Upper lobe of left lung (tissue), 6 donors: ENCODE measurements around the gene WDR48. TPM values are rescaled to one million over a fixed set of nuclear protein-coding genes. Genes with fewer than 3 reads are reported as not detected.

Experiments
- ATAC-seq, 2 donors: fragments of 200-7000 bp; cut with Tn5 transposase; one replicate each; pipeline ENCODE4 v1.9.1; 2022; ENCODE audit warnings: mild to moderate bottlenecking in 2 of 2, moderate library complexity in 2 of 2; ENCODE audit not compliant: low FRiP score in 2 of 2
- DNase-seq, 2 donors: peaks; one replicate each; pipeline ENCODE4 v3.0.0-alpha.2; 2019 to 2020
- H3K27ac ChIP-seq, 4 donors: fragments of 200-600 bp; sonication (generic); one replicate each; pipeline ENCODE4 v1.5.1; 2016 to 2019
- H3K27me3 ChIP-seq, 4 donors: fragments of 200-600 bp; sonication (generic); one replicate each; pipeline ENCODE4 v1.5.1; 2017 to 2019
- H3K36me3 ChIP-seq, 4 donors: fragments of 200-600 bp; sonication (generic); one replicate each; pipeline ENCODE4 v1.5.1; 2016 to 2019
- H3K4me1 ChIP-seq, 4 donors: fragments of 200-600 bp; sonication (generic); one replicate each; pipeline ENCODE4 v1.5.1; 2018 to 2019
- H3K4me3 ChIP-seq, 4 donors: fragments of 200-600 bp; sonication (generic); one replicate each; pipeline ENCODE4 v1.5.1; 2017 to 2019; ENCODE audit warnings: mild to moderate bottlenecking in 2 of 4, moderate library complexity in 1 of 4
- H3K9me3 ChIP-seq, 4 donors: fragments of 200-600 bp; sonication (generic); one replicate each; pipeline ENCODE4 v1.5.1; 2018 to 2019
- EP300 ChIP-seq, 4 donors: sonication (generic); formaldehyde crosslinking; IDR thresholded peaks; one replicate each; pipeline ENCODE4 v1.5.1; 2017; ENCODE audit warnings: antibody characterized with exemption in 4 of 4, control low read depth in 2 of 4
- POLR2A ChIP-seq, 4 donors: fragments of 450-650 bp; IDR thresholded peaks; one replicate each; pipeline ENCODE4 v1.5.1; 2016 to 2017; ENCODE audit warnings: antibody characterized with exemption in 4 of 4, mild to moderate bottlenecking in 2 of 4
- POLR2AphosphoS5 ChIP-seq, 2 donors: sonication (generic); formaldehyde crosslinking; IDR thresholded peaks; one replicate each; pipeline ENCODE4 v1.5.1; 2017; ENCODE audit warnings: antibody characterized with exemption in 2 of 2
- WGBS, 2 donors: methylation state at CpG; one replicate each; pipeline ENCODE4 v1.1.5; 2017 to 2018; 5-methylcytosine and 5-hydroxymethylcytosine counted together
- total RNA-seq, 6 donors: library from RNA; depleted of rRNA in 4 of 6; stranded (reverse); fragments of >200 nt in 4 of 6; gene quantifications; one replicate each; pipeline versions ENCODE4 v1.1.0 to v1.2.1, GENCODE V29; 2016 to 2021
- TF ChIP-seq, protein P1 (sequence below), 6 experiments: fragments of 450-650 bp in 4 of 6; fragments of 200-600 bp in 2 of 6; sonication (generic) in 2 of 6; IDR thresholded peaks; one replicate each; pipeline ENCODE4 v1.5.1; 2016 to 2019; ENCODE audit warnings: antibody characterized with exemption in 6 of 6
- donor health status: DM: no; HTN: no; CAD: no; lungs with moderate emphysema.
- donor health status: DM: no; HTN: yes; CAD: no; lungs with severe emphysema.

WDR48 gene
- total RNA-seq: 10 to 100 TPM in 5 of 6 donors, 1 to 10 TPM in 1; 9.7 to 30.2 (median 25.5) TPM

DNA sequence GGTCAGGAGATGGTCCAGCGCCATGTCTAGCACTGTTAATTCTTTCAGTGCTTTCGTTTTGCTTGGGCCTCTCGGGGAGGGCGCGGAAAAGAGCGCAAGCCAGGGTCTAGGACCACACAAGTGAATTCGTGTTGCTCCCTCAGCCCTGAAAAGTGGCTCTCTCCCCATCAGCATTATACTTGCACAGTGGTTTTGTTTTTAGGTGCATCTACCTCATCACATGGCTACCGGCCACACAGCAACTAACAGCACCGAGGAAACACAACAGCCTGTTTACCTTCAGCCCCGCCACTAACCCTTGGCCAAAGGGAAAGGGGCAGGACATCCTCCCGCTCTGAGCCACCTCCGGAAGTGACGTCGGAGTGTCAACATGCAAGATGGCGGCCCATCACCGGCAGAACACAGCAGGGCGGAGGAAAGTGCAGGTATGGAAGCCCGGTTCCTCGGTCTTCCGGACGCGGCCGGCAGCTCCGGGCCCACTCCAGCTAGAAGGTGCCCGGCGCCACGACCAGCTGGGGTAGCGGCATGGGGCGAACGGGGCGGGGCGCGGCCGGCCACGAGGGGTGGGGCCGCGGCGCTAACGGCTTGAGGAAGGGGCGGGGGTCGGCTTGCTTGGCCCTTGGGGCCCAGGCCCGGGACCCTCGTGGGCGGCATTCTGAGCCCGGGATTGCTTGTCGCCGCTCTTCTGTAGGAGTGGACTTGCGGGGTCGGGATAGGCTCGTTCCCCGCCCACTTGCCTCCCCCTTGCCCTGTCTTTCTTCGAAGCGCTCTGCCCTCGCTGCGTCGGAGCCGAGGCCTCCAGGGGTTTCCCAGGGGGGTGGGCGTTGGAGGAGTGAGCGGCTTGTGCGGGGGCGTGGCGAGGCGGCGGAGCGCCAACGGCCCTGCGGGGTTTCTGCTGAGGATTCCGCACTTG is at the start of gene WDR48, which contains the start of gene SCN11A:
Gene WDR48 (plus strand): TSS at position 368 of the 913 bp plus-strand sequence. CDS start 10 bp downstream, at position 378.
Gene SCN11A (minus strand): TSS at position 296 of the 913 bp plus-strand sequence. CDS start 101,582 bp downstream, outside the sequence.
- peak; percentile 97 to 99 for ATAC-seq
- Histone ChIP-seq H3K4me3 (peak within 1 kb of the TSS; percentile 81 to 97 (median 87)), H3K27ac (peak within 1 kb of the TSS; percentile 90 to 95 (median 91)), H3K27me3 (no peaks in the 10 kb centered on the region), H3K4me1 (peaks cover 15 to 23% (median 18%) of the 10 kb centered on the region in 4 donors), H3K9me3 (no peaks in the 10 kb centered on the region), H3K36me3 (no peaks in the 10 kb centered on the region)
- TF ChIP-seq EP300 (IDR thresholded peaks at IDR 0.05): peak in 1 of 4 donors; percentile 46
- TF ChIP-seq, protein P1, sequence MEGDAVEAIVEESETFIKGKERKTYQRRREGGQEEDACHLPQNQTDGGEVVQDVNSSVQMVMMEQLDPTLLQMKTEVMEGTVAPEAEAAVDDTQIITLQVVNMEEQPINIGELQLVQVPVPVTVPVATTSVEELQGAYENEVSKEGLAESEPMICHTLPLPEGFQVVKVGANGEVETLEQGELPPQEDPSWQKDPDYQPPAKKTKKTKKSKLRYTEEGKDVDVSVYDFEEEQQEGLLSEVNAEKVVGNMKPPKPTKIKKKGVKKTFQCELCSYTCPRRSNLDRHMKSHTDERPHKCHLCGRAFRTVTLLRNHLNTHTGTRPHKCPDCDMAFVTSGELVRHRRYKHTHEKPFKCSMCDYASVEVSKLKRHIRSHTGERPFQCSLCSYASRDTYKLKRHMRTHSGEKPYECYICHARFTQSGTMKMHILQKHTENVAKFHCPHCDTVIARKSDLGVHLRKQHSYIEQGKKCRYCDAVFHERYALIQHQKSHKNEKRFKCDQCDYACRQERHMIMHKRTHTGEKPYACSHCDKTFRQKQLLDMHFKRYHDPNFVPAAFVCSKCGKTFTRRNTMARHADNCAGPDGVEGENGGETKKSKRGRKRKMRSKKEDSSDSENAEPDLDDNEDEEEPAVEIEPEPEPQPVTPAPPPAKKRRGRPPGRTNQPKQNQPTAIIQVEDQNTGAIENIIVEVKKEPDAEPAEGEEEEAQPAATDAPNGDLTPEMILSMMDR (IDR thresholded peaks at IDR 0.05): no peak
- peak; percentile 97 to 99 for TF ChIP-seq POLR2AphosphoS5 (IDR thresholded peaks at IDR 0.05)
- peak in 3 of 4 donors; percentile 85 to 96 (median 87) for TF ChIP-seq POLR2A (IDR thresholded peaks at IDR 0.05)
- peak; percentile 91 to 96 for DNase-seq
- 1% methylated on average over 11 to 41 of the region's 68 CpGs for WGBS, 2 donors

DNA sequence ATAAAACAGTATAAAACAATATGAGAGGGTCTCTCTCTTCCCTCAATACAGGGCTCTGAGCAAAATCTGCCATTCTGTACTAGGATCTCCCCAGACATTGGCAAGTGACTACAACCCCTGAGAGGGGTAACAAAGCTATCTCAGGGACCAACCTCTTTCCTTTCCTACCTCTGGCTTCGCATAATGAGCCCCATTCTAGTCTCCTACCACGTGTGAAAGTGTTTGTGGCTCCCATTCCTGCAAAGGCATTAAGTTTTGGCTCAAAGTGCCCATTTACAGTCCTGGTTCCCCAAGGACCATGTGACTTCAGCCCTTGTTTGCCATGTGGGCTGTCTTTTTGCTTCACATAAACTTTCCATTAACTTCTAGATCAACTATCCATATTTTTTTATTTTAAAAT is 46.5 kb upstream of the WDR48 start:
- 54 to 67% methylated on average over 2 of the region's 2 CpGs for WGBS, 2 donors
- H3K4me1 ChIP-seq: no peaks in the 10 kb centered on the region
- no peaks in the 10 kb centered on the region for H3K9me3 ChIP-seq
- H3K27ac ChIP-seq: no peak overlapping the region
- ATAC-seq (no peak), DNase-seq (no peak)
- no peaks in the 10 kb centered on the region for H3K36me3 ChIP-seq
- TF ChIP-seq POLR2AphosphoS5 (IDR thresholded peaks at IDR 0.05) (no peak), POLR2A (IDR thresholded peaks at IDR 0.05) (no peak), EP300 (IDR thresholded peaks at IDR 0.05) (no peak)
- TF ChIP-seq, protein P1 (IDR thresholded peaks at IDR 0.05): no peak
- H3K27me3 ChIP-seq: no peaks in the 10 kb centered on the region
- no peak overlapping the region for H3K4me3 ChIP-seq

DNA sequence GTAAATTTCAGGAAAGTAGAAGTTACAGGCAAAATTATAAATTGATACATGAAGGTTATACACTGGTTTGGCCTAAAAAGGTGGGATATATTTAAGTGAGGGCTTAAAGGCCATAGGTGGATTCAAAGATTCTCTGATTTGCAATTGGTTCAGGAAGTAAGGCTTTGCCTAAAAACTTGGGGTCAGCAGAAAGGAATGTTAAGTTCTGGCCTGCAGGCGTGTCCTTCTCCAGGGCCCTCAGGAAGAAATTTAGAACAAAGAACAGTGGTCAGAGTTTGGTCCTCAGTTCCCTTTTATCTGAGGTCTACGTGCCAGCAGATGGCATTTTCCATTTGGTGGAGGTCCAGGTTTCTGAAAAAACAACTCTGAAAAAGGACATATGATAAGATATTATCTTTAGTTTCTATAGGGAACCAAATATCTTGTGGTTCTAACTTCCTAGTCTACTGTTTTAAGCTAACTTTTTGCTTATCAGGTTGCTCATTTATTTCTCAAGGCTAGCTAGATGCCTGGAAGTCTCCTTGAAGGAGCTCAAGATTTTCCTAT is 40.6 kb upstream of the WDR48 start:
- no peaks in the 10 kb centered on the region for H3K4me1 ChIP-seq
- H3K27me3 ChIP-seq: no peaks in the 10 kb centered on the region
- no peak for DNase-seq
- H3K27ac ChIP-seq: no peak overlapping the region
- no peaks in the 10 kb centered on the region for H3K9me3 ChIP-seq
- H3K4me3 ChIP-seq: no peak overlapping the region
- TF ChIP-seq POLR2AphosphoS5 (IDR thresholded peaks at IDR 0.05): no peak
- no peak for TF ChIP-seq EP300 (IDR thresholded peaks at IDR 0.05)
- TF ChIP-seq POLR2A (IDR thresholded peaks at IDR 0.05): no peak
- TF ChIP-seq, protein P1 (IDR thresholded peaks at IDR 0.05): no peak
- no peak for ATAC-seq
- no peaks in the 10 kb centered on the region for H3K36me3 ChIP-seq
- WGBS, 2 donors: 43 to 67% methylated on average over 2 of the region's 2 CpGs

DNA sequence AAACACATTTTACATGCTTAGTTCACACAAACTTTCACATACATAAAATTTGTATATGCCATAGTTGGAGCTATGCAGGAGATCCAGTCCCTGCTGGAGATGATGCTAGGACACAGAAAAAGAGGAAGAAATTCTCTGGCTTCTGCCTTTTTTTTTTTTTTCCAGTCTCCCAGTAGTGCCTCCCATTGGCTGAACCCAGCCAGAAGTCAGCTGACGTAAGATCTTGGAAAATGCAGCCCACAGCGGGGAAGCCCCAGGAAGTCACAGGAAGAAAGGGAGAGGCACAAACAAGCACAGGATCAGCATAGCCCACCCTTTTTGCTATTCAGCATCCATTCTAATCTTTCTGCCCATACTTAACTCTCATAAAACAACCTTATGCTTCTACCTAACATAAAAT is 38.5 kb upstream of the WDR48 start:
- 38 to 44% methylated on average over 2 of the region's 2 CpGs for WGBS, 2 donors
- no peaks in the 10 kb centered on the region for H3K9me3 ChIP-seq
- H3K36me3 ChIP-seq: no peaks in the 10 kb centered on the region
- ATAC-seq: peak in 1 of 2 donors; percentile 51
- TF ChIP-seq POLR2A (IDR thresholded peaks at IDR 0.05) (no peak), EP300 (IDR thresholded peaks at IDR 0.05) (no peak), POLR2AphosphoS5 (IDR thresholded peaks at IDR 0.05) (no peak)
- TF ChIP-seq, protein P1 (IDR thresholded peaks at IDR 0.05): no peak
- DNase-seq: no peak
- no peaks in the 10 kb centered on the region for H3K27me3 ChIP-seq
- no peak overlapping the region for H3K4me3 ChIP-seq
- H3K4me1 ChIP-seq: no peaks in the 10 kb centered on the region
- no peak overlapping the region for H3K27ac ChIP-seq
